RWPE2 (cell line): ENCODE data around the gene ARHGEF7.

Source experiments
- ATAC-seq: fragments of 200-7000 bp; cut with Tn5 transposase; 3 replicates; pipeline ENCODE4 v1.9.1; 2021; ENCODE audit warnings: low read depth
- DNase-seq: peaks from one replicate; pipeline ENCODE4 v3.0.0-alpha.2; 2020; ENCODE audit warnings: low spot score
- H3K27ac ChIP-seq: fragments of 450-650 bp; 2 replicates; pipeline ENCODE4 v1.5.1; 2017; ENCODE audit warnings: mild to moderate bottlenecking; ENCODE audit not compliant: poor library complexity, severe bottlenecking
- H3K27me3 ChIP-seq: fragments of 250-450 bp; sonication (Bioruptor Pico); 2 replicates; pipeline ENCODE4 v1.5.1; 2021; ENCODE audit warnings: mild to moderate bottlenecking, moderate library complexity; ENCODE audit not compliant: insufficient read depth, poor library complexity, severe bottlenecking
- H3K36me3 ChIP-seq: fragments of 250-450 bp; sonication (Bioruptor Pico); 2 replicates; pipeline ENCODE4 v1.5.1; 2020; ENCODE audit warnings: low read depth, mild to moderate bottlenecking, moderate library complexity
- H3K4me1 ChIP-seq: fragments of 250-450 bp; sonication (Bioruptor Pico); 2 replicates; pipeline ENCODE4 v1.5.1; 2021; ENCODE audit warnings: mild to moderate bottlenecking, moderate library complexity; ENCODE audit not compliant: insufficient read depth, poor library complexity, severe bottlenecking
- H3K4me3 ChIP-seq: fragments of 250-450 bp; sonication (Bioruptor Pico); 2 replicates; pipeline ENCODE4 v1.5.1; 2021; ENCODE audit warnings: mild to moderate bottlenecking, moderate library complexity; ENCODE audit not compliant: severe bottlenecking
- H3K9me3 ChIP-seq: fragments of 250-450 bp; sonication (Bioruptor Pico); 2 replicates; pipeline ENCODE4 v1.5.1; 2021; ENCODE audit warnings: mild to moderate bottlenecking, moderate library complexity; ENCODE audit not compliant: severe bottlenecking
- CTCF ChIP-seq: fragments of 450-650 bp; IDR thresholded peaks from one replicate; pipeline ENCODE4 v1.5.1; 2017; ENCODE audit warnings: mild to moderate bottlenecking, moderate library complexity; ENCODE audit not compliant: poor library complexity, severe bottlenecking

The ARHGEF7 gene

GRCh38 chr13:111215081-111216047 lies 100.3 kb downstream of the ARHGEF7 start:
- Histone ChIP-seq H3K9me3 (no peaks in the 10 kb centered on the region), H3K4me3 (no peak overlapping the region), H3K36me3 (no peaks in the 10 kb centered on the region; the same call in none of the 2 replicates), H3K27me3 (no peaks in the 10 kb centered on the region), H3K4me1 (peaks cover under 1% of the 10 kb centered on the region), H3K27ac (no peak overlapping the region)
- ATAC-seq (no peak), DNase-seq (no peak)
- TF ChIP-seq CTCF: no peak

- Histone ChIP-seq H3K4me3 (no peak overlapping the region), H3K36me3 (no peaks in the 10 kb centered on the region; the same call in none of the 2 replicates), H3K27ac (no peak overlapping the region), H3K9me3 (no peaks in the 10 kb centered on the region), H3K4me1 (no peaks in the 10 kb centered on the region), H3K27me3 (no peaks in the 10 kb centered on the region)
- DNase-seq (no peak), ATAC-seq (peak; percentile 78)
- peak; percentile 49 for TF ChIP-seq CTCF
Observed at GRCh38 chr13:111216166-111216960, 101.3 kb downstream of the ARHGEF7 start.

GRCh38 chr13:111217641-111218040 lies 102.5 kb downstream of the ARHGEF7 start:
- Histone ChIP-seq H3K4me1 (no peaks in the 10 kb centered on the region), H3K27ac (no peak overlapping the region), H3K9me3 (no peaks in the 10 kb centered on the region), H3K4me3 (no peak overlapping the region), H3K27me3 (no peaks in the 10 kb centered on the region), H3K36me3 (no peaks in the 10 kb centered on the region; the same call in none of the 2 replicates)
- DNase-seq: no peak
- TF ChIP-seq CTCF: no peak
- no peak for ATAC-seq

GRCh38 chr13:111219280-111219679 lies 104.2 kb downstream of the ARHGEF7 start:
- ATAC-seq (no peak), DNase-seq (no peak)
- no peak overlapping the region for H3K4me3 ChIP-seq
- peaks cover under 1% of the 10 kb centered on the region for H3K36me3 ChIP-seq
- no peak overlapping the region for H3K27ac ChIP-seq
- H3K4me1 ChIP-seq: no peaks in the 10 kb centered on the region
- no peaks in the 10 kb centered on the region for H3K9me3 ChIP-seq
- TF ChIP-seq CTCF: no peak
- no peaks in the 10 kb centered on the region for H3K27me3 ChIP-seq
